ENCODE data around the gene SIK2.
"Not testable (repeated sequence)": the region's sequence is repeated elsewhere in the genome, so short reads cannot be mapped to it uniquely, and the experiment has no call there.

Gene SIK2

DNA sequence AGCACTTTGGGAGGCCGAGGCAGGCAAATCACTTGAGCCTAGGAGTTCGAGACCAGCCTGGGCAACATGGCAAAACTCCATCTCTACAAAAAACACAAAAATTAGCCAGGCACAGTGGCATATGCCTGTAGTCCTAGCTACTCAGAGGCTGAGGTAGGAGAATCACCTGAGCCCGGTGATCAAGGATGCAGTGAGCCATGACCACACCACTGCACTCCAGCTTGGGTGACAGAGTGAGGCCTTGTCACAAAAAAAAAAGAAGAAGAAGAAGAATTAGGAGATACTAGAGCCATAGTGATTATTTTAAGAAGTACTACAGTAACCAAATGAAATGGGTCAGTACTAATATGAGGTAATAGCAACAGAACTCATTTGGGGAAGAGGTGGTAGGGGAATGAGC is 56.2 kb downstream of the SIK2 start:
- DNase-seq (ENCODE audit: low spot score) = not testable (repeated sequence)

DNA sequence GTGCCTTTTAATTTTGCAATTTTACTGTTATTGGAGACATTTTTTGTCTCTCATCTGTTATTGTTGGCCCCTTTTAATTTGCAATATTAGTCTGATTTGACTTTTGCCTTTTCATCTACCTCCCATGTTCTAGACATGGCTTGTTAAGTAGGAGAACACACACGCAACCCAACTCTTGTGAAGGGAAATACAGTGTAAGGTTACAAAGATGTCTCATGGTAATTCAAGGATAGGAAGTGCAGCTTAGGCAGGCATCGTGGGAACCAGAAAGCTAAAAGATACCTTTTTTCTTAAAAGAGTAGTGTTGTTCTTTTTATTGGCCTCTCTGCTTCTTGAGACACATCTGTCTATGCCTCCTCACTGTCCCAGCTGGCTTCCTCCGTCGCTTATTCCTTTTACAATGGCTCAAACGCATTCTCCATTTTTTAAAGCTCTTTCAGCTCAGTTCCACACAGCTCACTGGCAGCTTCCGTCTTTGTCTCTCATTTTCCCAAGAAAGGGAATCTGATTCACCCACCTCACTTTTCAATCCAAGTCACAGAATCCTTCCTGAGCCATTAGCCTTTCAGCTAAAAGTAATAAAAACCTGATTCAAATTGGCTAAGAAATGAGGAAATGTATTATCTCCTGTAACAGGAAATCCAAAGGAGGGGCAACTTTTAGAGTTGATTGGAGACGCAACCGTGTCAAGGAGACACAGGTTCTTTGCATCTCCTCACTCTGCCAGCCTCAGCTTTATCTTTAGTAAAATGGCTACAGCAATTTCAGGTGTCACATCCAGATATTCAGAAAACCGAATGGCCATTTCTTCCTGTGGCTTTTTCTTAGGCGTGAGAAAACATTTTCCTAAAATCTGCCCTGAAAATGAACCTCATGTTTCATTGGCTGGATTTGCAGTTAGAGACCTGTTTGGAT is 57.2 kb downstream of the SIK2 start:
- DNase-seq (ENCODE audit: low spot score) = no peak

DNA sequence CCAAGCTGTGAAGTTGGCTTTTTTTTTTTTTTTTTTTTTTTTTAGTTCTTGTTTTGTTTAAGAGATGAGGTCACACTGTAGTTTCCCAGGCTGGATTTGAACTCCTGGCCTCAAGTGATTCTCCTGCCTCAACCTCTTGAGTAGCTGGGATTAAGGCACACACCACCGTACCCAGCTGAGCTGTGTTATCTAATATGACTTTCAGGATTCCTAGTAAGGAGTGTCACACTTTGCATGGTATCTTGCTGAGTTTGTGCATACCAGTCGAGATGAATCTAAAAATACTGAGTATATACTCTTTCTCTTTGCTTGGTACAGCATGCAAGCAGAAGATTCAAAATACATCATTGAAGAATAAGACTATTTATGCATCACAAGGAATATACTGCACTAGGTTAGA is 58.6 kb downstream of the SIK2 start:
- DNase-seq (ENCODE audit: low spot score) = no peak

DNA sequence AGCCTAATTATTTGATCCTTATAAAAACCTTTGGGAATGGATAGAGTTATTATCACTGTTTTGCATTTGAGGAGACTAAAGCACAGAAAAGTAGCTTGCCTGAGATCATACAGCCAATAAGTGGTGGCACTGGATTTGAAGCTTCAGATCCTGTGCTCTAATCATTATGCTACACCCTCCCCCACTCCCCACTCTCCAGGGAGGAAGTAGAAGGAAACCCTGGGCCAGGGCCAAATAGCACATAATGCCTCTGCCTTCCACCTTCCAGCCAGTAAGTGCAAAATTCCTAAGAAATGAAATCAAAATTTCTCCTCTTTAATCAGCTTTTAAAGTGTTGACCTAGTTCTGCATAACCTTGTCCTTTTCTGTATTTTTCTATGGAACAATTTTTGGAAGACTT is 61.6 kb downstream of the SIK2 start:
- DNase-seq (ENCODE audit: low spot score) = no peak

DNA sequence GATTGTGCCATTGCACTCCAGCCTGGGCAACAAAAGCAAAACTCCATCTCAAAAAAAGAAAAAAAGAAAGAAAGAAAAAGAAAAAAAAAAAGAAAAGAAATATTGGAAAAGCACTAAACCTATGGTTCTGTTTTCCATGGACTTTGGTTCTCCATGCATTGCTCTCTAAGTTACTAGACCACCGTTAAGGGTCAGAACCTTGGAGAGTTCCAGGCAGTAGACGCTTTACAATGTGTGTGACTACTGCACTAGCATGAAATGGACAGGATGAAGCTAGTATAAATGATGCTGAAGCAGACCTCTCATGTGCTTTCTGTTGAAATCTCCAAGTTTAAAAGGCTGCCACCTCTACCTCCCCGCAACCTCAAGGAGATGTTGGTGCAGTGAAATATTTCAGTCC is 63.5 kb downstream of the SIK2 start:
- DNase-seq (ENCODE audit: low spot score) = no peak

DNA sequence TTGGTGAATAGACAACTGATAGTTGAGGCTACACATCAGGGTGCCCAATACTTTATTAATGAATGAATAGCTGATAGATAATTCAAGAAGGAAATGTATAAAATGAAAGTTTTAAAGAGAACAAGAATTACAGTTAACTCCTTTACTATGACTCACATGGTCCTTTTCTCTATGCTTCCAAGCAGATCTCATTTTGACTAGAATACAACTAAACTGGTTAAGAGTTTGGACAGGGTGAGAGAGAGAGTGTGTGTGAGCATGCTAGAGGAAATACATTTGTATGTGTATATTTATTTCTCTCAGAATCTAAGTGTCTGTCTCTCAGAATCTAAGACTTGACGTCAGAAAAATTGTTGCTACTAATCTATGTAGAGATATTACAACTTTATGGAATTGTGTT is 66.7 kb downstream of the SIK2 start:
- DNase-seq (ENCODE audit: low spot score) = no peak

DNA sequence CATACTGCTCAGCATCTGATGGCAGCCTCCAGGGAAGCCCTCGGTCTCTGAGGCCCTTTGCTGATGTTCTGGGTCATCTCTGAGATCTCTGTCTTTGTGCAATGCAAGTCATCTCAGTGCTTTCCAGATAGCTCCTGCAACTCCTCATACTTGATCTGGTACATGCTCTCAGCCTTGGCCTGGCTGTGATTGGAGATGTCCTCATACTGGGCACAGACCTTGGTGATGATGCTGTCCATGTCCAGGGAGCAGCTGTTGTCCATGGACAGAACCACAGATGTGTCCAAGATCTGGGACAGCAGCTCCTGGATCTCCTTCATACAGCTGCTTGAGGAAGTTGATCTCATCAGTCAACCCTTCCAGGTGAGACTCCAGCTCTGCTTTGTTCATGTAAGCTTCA is 69.1 kb downstream of the SIK2 start:
- no peak for DNase-seq (ENCODE audit: low spot score)

DNA sequence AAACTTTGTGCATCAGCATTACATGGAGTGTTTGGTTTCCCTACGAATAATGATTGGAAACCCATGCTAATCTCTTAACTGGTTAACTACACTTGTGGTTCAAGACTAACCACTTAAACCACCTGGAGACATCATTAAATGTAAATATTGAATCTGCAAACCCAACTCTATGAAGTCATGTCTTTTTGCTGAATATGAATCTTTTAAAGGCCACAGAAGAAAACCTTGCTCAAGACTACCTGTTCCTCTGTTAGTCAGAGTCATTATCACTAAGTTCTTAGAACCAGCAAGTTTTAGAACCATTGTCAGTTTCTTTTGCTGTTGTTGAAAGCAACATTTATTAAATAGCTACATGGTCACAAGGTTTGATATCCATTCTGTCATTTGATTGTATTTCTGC is 70.7 kb downstream of the SIK2 start:
- peak; percentile 5 for DNase-seq (ENCODE audit: low spot score)

DNA sequence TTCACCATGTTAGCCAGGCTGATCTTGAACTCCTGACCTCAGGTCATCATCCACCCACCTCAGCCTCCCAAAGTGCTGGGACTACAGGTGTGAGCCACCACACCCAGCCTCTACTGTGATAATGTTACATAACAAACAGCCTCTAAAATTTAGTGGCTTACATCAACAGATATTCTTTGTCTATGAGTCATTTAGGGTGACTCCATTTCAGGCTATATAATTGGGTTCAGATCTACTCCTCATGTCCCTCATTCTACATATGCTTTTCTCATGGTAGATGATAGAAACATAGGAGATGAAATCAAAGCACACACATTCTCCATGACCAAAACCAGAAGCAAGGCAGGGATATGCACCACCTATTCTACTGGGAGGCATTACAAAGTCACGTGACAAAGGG is 72.7 kb downstream of the SIK2 start:
- no peak for DNase-seq (ENCODE audit: low spot score)

DNA sequence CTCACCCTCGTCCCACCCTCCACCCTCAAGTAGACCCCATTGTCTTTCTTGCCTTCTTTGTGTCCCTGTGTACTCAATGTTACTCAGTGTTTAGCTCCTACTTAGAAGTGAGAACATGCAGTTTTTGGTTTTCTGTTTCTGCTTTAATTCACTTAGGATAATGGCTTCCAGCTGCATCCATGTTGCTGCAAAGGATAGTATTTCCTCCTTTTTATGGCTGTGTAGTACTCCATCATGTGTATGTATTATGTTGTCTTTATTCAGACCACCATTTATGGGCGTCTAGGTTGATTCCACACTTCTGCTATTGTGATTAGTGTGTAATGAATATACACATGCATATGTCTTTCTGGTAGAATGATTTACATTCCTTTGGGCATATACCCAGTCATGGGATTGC is 73.6 kb downstream of the SIK2 start:
- DNase-seq (ENCODE audit: low spot score) = no peak

DNA sequence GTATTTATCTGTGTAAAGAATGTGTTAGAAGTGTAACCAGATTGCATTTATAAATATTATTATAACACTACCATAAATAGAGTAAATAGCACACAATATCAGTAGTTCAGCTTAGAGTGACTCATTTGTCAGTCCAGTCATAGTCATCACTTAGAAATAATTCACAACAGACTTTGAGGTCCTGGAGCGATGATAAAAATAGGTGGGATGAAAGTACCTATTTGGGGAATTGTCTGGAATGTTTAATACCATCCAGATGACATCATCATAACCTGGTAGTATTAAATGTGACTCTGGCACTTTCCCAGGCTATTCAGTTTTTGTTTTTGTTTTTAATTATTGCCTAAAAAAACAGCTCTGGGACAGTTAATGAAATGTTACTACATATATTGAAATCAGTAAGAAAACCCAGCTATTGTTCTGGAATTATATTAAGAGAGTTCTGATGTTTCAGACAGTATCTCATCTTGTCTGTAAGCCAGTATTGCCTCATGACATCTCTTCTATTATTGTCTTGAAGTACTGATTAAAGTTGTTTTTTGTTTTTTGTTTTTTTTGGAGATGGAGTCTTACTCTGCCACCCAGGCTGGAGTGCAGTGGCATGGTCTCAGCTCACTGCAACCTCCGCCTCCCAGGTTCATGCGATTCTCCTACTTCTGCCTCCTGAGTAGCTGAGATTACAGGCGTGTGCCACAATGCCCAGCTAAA is 74.8 kb downstream of the SIK2 start:
- DNase-seq (ENCODE audit: low spot score) = no peak

DNA sequence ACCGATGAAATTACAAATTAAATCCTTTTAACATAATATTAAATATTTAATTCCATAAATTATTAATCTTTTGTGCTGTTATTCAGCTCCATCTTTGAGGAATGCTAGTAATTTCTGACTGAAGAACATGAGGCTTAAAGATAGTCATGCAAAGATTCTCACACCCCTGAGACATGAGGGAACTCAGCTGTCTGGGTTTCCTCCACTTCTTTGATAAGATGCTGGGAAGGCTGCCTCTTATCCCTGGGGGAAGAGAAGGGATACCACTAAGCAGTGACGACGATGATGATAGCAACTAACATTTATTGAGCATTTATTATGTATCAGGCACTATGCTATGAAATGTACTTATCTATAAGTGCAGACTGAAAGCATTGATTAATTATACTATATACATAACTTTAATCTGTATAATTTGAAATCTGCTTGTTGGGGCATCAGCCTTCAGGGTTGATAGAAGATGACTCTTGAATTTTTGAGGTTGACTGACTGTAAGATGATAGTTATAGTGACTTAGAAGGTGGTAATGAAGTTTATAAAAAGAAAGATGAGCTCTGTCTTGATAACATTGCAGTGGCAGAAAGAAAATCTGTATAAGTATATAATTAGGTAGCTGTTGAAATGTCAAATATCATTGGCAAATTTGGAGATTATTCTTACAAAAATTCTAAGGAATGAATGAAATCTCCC is 78.4 kb downstream of the SIK2 start:
- DNase-seq (ENCODE audit: low spot score) = no peak

DNA sequence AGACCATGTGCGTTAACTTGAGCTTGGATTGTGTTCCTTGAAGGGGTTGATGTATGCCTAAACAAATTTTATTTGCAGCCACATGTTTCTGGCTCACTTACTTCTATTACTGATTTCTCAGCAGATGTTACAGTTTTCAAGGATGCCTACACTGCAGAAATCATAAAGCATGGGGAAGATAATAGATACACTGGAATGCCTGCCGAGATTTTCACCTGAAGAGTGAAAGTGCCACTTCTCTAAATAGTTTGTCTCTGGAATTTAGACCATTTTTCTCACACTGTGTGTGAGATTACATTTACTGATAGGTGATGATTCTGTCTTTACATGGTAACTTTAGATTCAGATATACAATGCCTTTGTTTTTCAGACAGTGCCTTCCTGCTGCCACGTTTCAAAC is 81.6 kb downstream of the SIK2 start:
- no peak for DNase-seq (ENCODE audit: low spot score)

DNA sequence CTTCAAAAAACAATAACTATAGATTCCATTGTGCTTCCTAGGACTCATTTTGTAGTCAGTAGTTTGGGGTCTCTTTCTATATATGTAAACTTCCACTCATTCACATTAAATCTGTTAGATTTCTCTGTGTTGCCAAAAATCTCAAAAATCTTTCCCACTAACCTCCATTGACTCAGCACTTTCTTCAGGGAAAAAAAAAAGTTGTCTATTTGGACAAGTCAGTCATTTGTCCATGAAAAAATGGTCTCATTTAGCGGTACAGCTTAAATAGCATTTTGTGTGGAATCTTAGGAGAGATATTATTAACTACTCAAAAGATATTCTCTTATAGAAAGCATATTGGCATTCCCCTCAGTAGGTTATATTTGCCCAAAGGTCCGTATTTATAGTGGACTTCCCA is 82.0 kb downstream of the SIK2 start:
- DNase-seq (ENCODE audit: low spot score) = no peak

DNA sequence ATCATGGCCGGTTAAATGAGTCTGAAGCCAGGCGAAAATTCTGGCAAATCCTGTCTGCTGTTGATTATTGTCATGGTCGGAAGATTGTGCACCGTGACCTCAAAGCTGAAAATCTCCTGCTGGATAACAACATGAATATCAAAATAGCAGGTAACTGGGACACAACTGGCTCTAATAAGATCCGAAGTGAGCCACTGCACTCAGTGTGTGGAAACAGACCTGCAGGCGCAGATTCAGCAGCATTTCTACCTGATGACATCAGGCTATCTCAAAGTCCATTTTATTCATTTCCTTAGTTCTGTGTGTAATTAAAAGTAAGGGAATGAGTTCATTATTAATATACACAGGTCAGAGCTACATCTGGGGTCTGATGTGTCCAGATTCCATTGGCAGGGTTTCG is 85.8 kb downstream of the SIK2 start:
- DNase-seq (ENCODE audit: low spot score) = no peak

DNA sequence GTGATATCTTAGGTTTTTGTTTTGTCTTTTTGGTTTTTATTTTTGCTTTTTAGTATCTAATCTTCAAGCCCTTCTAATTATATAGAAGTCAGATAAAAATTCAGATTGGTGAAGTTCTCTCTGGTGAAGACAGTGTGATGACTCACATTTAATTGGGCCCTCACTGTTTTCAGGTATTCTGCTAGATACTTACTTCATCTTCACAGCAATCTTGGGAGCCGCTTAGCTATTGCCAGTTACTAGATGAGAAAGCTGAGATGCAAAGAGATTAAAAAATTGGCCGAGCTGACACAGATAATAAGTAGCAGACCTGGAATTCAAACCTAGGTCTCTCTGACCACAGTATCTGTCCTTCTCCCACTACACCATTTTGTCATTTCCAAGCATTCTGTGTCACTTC is 88.9 kb downstream of the SIK2 start:
- no peak for DNase-seq (ENCODE audit: low spot score)

DNA sequence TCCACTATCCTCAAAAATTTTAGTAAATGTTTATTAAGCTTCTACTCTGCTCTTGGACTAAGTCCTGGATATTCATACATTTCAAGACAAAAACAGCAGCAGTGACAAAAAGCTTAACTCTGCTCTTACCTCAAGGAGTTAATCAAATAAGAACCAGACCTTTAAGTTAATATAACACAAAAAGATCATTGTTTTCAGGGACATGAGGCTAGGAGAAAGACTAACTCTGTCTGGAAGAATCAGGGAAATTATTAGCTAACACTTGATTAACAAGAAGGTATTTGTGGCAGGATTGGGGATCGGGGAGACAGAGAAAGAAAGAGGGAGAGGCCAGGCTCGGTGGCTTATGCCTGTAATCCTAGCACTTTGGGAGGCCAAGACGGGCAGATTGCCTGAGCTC is 89.5 kb downstream of the SIK2 start:
- DNase-seq (ENCODE audit: low spot score) = no peak

DNA sequence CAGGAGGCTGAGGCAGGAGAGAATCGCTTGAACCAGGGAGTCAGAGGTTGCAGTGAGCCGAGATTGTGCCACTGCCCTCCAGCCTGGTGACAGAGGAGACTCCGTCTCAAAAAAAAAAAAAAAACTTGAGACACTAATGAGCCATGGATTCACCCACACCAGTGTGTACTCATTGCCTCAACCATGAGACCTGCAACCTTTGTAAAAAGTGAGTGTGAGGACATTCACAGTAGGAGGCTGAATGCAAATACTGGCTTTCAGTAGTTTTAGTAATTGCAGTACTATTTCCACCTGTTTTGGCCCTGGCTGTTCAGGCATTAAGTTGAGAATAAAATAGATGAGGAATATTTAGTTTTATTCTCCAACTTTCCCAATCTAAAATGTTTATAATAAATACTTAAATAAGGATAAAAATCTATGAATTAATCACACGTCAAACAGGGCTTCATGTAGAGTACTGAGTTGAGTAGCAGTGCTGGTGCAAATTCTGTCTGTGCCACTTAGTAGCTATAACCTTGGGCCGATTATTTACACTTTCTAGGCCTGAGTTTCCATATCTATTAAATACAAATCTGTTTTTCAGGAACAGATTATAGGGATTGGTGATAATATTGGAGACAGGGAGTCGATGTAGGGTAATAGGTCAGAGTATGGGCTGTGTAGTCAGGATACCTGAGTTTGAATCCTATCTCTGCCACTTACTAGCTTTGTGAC is 91.1 kb downstream of the SIK2 start:
- DNase-seq (ENCODE audit: low spot score) = no peak

DNA sequence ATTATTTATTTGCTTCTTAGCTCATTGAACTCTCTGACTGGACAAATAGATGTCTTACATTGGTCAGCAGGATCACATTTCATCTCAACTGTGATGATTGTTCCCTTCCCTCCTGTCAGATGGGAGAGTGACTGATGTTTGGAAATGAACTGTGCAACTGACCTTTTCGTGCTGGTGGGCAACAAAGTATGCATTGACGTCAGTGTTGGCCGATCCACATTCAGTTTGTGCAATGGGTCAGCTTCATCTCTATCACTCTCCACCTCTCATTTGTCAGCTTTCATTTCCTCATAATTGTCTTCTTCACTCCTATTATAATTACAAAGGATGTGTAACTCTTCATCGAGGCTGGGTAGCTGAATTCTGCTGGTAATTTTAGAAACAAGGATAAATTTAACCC is 92.6 kb downstream of the SIK2 start:
- DNase-seq (ENCODE audit: low spot score) = no peak

DNA sequence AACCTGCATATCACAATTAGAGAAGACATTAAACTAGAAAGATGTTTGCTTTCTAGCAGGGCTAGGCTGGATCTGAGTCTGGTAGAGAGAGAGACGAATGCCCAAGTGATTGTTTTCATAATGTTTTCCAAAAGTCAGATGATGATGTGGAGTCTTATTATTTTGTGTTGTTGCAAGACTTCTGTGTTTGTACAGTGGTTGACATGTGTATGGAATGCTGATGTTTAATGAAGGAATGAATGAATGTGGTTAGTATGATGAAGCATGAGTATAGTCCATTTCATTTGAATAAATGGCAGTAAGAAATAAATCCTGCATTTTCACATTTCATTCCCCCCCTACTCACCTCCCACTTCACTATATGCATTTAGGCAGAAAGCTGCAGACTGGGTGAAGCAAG is 94.3 kb downstream of the SIK2 start:
- DNase-seq (ENCODE audit: low spot score) = no peak

DNA sequence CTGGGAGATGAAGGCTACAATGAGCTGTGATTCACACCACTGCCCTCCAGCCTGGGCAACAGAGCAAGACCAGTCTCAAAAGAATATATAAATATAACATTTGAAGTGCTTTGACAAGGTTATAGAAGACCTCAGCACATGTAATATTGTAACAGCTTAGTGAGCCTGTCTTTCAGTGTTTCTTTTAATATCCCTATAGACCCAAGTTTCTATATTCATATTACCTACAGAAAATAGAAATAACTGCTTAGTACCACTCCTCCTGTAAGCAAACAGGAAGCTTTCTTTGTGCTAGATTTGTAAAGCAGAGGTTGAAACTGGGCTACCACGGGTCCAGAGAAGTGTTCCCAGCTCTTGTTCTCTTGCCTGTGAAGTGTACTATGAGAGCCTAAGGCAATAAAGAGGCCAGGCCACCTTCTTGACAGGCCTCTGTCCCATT is 95.7 kb downstream of the SIK2 start:
- DNase-seq (ENCODE audit: low spot score) = no peak

DNA sequence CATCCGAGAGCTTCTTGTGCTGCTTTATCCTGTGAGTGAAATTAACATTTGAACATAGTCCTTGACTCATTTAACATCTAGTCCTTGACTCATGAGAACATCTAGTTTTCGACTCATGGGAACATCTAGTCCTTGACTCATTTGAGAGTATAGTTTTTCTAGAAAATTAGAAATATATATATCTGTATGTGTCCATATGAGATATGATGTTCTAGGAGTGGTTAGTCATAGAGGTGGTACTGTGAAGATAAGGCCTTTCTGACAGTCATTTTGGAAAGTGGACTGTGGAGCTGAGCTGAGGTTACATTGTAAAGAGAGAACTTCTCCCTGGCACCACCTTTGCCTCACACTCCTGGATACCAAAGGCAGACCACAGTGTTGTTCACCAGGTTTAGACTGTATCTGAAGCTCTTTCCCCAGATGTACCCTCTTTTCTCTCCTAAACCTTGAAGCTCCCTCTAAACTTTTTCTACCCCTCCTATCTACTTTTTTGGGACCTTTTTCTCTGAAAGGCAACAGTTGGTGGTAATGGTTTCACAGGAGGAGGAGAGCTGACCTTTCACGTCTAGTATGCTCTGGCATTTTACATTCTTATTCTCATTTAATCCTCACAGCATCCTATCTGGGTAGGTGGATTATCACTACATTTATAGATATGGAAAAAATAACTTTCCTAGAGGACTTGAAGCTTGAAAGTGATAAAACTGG is 96.8 kb downstream of the SIK2 start:
- no peak for DNase-seq (ENCODE audit: low spot score)

Data from activated CD4-positive, alpha-beta T cell treated with anti-CD3 and anti-CD28 coated beads, Interleukin-2, Interleukin-4, amounts not matched to agents 100 ng/mL and 50 ng/mL, durations not matched to agents 16 hours and 8 hours (primary cell).